Measurements from ENCODE around the gene POU2F2.

POU2F2 gene

DNA sequence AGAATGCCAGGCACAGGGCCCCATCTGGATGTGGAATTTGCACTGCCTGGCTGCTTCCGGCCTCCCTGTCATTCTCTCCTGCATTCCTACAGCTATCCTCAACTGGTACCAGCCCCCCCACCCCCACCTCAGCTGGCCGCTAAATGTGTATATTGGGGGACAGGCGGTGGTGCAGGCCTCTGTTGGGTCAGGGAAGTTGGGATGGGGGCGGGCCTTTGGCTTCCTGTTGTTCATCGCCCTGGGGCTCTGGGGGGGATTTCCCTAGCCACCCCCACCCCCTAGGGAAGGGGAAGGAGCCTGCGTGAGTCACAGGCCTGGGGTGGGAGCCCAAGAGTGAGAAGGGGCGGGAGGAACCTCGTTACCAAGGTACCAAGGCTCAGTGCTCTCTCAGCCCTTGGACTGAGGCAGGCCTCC, 10.6 kb downstream of the POU2F2 start:
- H3K27me3 ChIP-seq (ENCODE audit: low read depth, low read length), result no peaks in the 10 kb centered on the region
- no peak overlapping the region for H3K4me3 ChIP-seq (ENCODE audit: low read depth in 1 of 2, low read length in 2 of 2)
- no peaks in the 10 kb centered on the region for H3K9me3 ChIP-seq (ENCODE audit: control insufficient read depth in 1 of 2, low read length in 2 of 2)
- no peaks in the 10 kb centered on the region for H3K36me3 ChIP-seq (ENCODE audit: control insufficient read depth in 1 of 2, insufficient read depth in 2 of 2, low read length in 2 of 2)
- H3K4me1 ChIP-seq (ENCODE audit: control insufficient read depth in 1 of 2, insufficient read depth in 2 of 2, low read length in 2 of 2), result no peaks in the 10 kb centered on the region
- H3K27ac ChIP-seq (ENCODE audit: low read length), result no peak overlapping the region

DNA sequence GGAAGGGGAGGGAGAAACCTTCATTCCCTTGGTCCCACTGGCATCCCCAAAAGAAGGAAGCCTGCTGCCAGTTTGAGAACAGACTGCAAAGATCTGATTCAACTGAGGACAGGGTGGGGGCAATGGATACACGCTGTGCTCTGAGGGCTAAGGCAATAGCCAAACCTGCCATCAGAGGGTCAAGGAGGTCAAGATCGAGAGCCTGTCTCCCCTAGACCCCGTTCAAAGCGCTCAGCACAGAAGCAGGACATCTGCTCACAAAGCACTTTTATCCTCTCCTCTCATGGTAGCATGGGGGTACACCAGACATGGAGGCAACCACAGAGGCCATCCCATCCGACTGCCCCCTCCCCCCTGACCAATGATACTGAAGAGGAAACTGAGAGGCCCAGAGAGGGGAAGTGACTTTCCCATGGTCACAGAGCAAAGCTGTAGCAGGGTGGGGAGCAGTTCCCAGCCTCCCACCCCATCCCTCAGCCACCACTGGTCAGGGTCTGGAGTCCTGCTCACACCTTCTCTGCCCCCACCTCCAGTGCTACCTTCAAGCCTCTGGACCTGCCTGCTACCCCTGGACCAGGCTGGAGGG, 11.1 kb downstream of the POU2F2 start:
- Histone ChIP-seq H3K4me3 (ENCODE audit: low read depth in 1 of 2, low read length in 2 of 2) (no peak overlapping the region), H3K4me1 (ENCODE audit: control insufficient read depth in 1 of 2, insufficient read depth in 2 of 2, low read length in 2 of 2) (no peaks in the 10 kb centered on the region), H3K36me3 (ENCODE audit: control insufficient read depth in 1 of 2, insufficient read depth in 2 of 2, low read length in 2 of 2) (no peaks in the 10 kb centered on the region), H3K9me3 (ENCODE audit: control insufficient read depth in 1 of 2, low read length in 2 of 2) (no peaks in the 10 kb centered on the region), H3K27me3 (ENCODE audit: low read depth, low read length) (no peaks in the 10 kb centered on the region), H3K27ac (ENCODE audit: low read length) (no peak overlapping the region)

DNA sequence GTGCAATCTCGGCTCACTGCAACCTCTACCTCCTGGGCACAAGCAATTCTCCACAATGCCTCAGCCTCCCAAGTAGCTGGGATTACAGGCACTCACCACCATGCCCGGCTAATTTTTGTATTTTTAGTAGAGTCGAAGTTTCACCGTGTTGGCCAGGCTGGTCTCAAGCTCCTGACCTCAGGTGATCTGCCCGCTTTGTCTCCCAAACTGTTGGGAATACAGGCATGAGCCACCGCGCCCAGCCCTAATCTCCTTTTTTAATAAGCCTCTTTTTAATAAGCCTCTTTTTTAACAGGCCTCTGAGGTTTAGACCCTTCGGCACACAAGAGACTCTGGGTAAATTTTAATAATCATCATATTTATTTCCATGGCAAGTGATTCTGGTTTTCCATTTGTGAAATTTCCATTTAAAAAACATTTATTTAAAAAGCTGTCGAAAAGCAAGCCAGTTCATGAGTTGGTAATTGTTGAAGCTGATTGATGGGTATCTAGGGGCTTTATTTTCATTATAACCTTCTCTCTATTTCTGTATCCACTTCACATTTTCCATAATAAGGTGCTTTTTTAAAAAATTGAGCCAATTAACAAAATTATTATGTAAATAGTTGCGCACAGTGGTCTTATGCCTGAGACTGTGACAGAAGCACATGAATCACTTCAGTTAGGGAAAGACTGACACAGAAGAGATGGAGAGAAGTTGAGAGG, 11.8 kb downstream of the POU2F2 start:
- Histone ChIP-seq H3K27me3 (ENCODE audit: low read depth, low read length) (no peaks in the 10 kb centered on the region), H3K36me3 (ENCODE audit: control insufficient read depth in 1 of 2, insufficient read depth in 2 of 2, low read length in 2 of 2) (no peaks in the 10 kb centered on the region), H3K4me1 (ENCODE audit: control insufficient read depth in 1 of 2, insufficient read depth in 2 of 2, low read length in 2 of 2) (no peaks in the 10 kb centered on the region), H3K27ac (ENCODE audit: low read length) (no peak overlapping the region), H3K4me3 (ENCODE audit: low read depth in 1 of 2, low read length in 2 of 2) (no peak overlapping the region), H3K9me3 (ENCODE audit: control insufficient read depth in 1 of 2, low read length in 2 of 2) (no peaks in the 10 kb centered on the region)

DNA sequence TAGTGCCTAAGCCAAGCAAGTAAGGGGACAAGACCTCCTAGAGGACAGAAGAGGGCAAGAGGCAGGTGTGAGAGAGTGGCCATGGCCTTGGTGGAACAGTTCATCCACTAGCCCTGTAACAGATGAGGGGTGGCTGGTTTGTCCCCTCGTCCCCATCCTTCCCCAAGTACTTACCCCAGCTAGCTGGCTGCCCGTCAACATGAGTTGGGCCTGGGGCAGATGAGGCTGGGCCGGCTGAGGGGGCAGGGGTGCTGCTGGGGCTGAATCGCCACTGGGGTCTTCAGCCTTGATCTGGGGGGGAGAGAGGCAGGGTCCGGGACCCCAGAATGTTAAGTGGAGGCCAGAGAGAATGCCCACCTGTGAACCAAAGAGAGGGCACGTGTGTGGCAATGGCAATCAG, 15.2 kb downstream of the POU2F2 start:
- no peak overlapping the region for H3K27ac ChIP-seq (ENCODE audit: low read length)
- H3K36me3 ChIP-seq (ENCODE audit: control insufficient read depth in 1 of 2, insufficient read depth in 2 of 2, low read length in 2 of 2), result no peaks in the 10 kb centered on the region
- peaks cover 6 to 8% of the 10 kb centered on the region in 2 donors for H3K4me1 ChIP-seq (ENCODE audit: control insufficient read depth in 1 of 2, insufficient read depth in 2 of 2, low read length in 2 of 2)

DNA sequence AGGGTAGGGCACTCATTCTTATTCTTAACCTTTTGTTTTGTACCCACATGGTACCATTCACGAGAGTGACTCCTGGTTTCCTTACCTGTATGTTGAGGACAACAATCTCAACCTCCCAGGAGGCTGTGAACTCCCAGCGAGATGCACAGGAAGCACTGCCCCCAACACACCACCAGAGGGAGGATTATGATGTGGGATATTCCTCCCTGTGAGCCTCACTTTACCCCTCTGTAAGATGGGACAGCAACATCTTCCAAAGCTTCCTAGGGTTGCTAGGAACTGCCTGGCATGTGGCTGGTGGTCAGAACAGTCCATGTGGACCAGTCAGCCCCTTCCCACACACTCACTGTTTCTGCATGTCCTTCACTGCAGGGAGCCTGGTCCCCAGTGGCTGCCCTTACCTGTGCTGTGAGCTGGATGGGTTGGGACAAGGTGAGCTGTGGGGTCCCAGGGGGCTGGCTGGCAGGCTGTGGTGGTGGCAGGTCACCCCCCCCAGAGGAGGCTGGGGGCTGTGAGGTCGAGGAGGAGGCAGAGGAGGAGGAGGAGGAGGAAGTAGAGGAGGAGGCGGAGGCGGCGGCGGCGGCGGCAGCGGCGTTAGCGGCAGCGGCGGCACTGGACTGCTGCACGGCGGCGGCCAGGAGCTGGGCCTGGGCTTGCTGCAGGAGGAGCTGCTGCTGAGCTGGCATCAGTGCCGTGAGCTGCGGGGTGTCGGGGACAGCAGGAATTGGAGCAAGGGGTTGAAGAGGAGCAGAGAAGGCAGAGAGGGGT, 15.8 kb downstream of the POU2F2 start:
- Histone ChIP-seq H3K27ac (ENCODE audit: low read length) (no peak overlapping the region), H3K9me3 (ENCODE audit: control insufficient read depth in 1 of 2, low read length in 2 of 2) (no peaks in the 10 kb centered on the region), H3K4me1 (ENCODE audit: control insufficient read depth in 1 of 2, insufficient read depth in 2 of 2, low read length in 2 of 2) (peaks cover 6 to 8% of the 10 kb centered on the region in 2 donors), H3K4me3 (ENCODE audit: low read depth in 1 of 2, low read length in 2 of 2) (no peak overlapping the region), H3K36me3 (ENCODE audit: control insufficient read depth in 1 of 2, insufficient read depth in 2 of 2, low read length in 2 of 2) (no peaks in the 10 kb centered on the region), H3K27me3 (ENCODE audit: low read depth, low read length) (no peaks in the 10 kb centered on the region)

More for the DNA sequence above, 15.2 kb downstream of the POU2F2 start:
- no peak overlapping the region for H3K4me3 ChIP-seq (ENCODE audit: low read depth in 1 of 2, low read length in 2 of 2)
- H3K27me3 ChIP-seq (ENCODE audit: low read depth, low read length), result no peaks in the 10 kb centered on the region
- H3K9me3 ChIP-seq (ENCODE audit: control insufficient read depth in 1 of 2, low read length in 2 of 2), result no peaks in the 10 kb centered on the region

DNA sequence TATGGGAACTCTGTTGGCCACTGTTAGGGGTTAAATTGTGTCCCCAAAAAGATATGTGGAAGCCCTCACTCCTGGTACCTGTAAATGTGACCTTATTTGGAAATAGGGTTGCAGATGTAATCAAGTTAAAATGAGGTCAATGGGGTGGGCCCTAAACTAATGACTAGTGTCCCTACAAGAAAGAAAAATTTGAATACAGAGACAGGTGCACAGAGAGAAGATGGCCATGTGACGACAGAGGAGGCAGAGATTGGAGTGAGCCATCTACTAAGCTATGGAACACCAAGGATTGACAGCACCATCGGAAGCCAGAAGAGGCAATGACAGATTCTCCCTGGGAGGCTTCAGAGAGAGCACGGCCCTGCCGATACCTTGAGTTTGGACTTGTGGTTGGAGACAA, 16.5 kb downstream of the POU2F2 start:
- Histone ChIP-seq H3K27ac (ENCODE audit: low read length) (no peak overlapping the region), H3K27me3 (ENCODE audit: low read depth, low read length) (no peaks in the 10 kb centered on the region), H3K9me3 (ENCODE audit: control insufficient read depth in 1 of 2, low read length in 2 of 2) (no peaks in the 10 kb centered on the region), H3K36me3 (ENCODE audit: control insufficient read depth in 1 of 2, insufficient read depth in 2 of 2, low read length in 2 of 2) (no peaks in the 10 kb centered on the region), H3K4me1 (ENCODE audit: control insufficient read depth in 1 of 2, insufficient read depth in 2 of 2, low read length in 2 of 2) (peaks cover 6 to 8% of the 10 kb centered on the region in 2 donors), H3K4me3 (ENCODE audit: low read depth in 1 of 2, low read length in 2 of 2) (no peak overlapping the region)

DNA sequence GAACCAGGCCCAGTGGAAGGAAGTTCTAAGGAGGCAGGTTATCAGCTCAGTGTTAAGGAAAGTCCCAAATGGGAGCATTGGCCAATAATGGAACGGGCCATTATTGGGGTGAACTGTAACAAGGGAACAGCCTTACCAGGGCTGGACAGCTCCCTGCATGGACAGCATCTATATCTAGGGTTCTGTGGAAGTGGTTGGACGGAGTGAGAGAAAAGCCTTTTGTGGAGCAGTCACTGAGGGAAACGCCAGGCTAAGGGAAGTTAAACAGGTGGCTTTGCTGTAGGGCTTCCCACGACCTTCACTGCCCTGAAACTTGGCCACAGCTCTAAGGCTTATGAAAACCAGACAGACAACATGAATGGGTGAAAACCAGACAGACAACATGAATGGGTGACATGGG, 17.0 kb downstream of the POU2F2 start:
- Histone ChIP-seq H3K27me3 (ENCODE audit: low read depth, low read length) (no peaks in the 10 kb centered on the region), H3K4me1 (ENCODE audit: control insufficient read depth in 1 of 2, insufficient read depth in 2 of 2, low read length in 2 of 2) (peaks cover 6 to 8% of the 10 kb centered on the region in 2 donors), H3K9me3 (ENCODE audit: control insufficient read depth in 1 of 2, low read length in 2 of 2) (no peaks in the 10 kb centered on the region), H3K4me3 (ENCODE audit: low read depth in 1 of 2, low read length in 2 of 2) (no peak overlapping the region), H3K27ac (ENCODE audit: low read length) (no peak overlapping the region), H3K36me3 (ENCODE audit: control insufficient read depth in 1 of 2, insufficient read depth in 2 of 2, low read length in 2 of 2) (no peaks in the 10 kb centered on the region)

DNA sequence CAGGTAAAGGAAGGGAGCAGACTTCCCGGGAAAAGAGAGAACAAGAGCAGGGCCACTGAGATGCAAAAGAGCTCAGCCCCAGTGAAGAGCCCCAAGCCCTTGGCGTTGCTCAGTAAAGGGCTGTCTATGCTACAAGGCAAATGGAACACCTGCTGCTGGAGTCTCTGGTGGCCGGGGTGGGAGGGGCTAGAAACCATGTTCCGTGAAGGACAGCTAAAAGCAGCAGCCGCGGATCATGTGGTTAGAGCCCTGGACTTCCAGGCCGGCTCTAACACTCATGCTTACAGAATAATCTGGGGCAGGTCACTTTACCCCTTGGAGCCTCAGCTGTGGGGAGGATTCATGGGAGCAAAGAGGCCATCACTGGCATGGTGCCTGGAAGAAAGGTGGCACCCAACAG, 17.8 kb downstream of the POU2F2 start:
- Histone ChIP-seq H3K9me3 (ENCODE audit: control insufficient read depth in 1 of 2, low read length in 2 of 2) (no peaks in the 10 kb centered on the region), H3K27me3 (ENCODE audit: low read depth, low read length) (no peaks in the 10 kb centered on the region), H3K4me3 (ENCODE audit: low read depth in 1 of 2, low read length in 2 of 2) (no peak overlapping the region), H3K36me3 (ENCODE audit: control insufficient read depth in 1 of 2, insufficient read depth in 2 of 2, low read length in 2 of 2) (no peaks in the 10 kb centered on the region), H3K27ac (ENCODE audit: low read length) (peak overlapping the region; percentile 56), H3K4me1 (ENCODE audit: control insufficient read depth in 1 of 2, insufficient read depth in 2 of 2, low read length in 2 of 2) (peaks cover 6 to 8% of the 10 kb centered on the region in 2 donors)

DNA sequence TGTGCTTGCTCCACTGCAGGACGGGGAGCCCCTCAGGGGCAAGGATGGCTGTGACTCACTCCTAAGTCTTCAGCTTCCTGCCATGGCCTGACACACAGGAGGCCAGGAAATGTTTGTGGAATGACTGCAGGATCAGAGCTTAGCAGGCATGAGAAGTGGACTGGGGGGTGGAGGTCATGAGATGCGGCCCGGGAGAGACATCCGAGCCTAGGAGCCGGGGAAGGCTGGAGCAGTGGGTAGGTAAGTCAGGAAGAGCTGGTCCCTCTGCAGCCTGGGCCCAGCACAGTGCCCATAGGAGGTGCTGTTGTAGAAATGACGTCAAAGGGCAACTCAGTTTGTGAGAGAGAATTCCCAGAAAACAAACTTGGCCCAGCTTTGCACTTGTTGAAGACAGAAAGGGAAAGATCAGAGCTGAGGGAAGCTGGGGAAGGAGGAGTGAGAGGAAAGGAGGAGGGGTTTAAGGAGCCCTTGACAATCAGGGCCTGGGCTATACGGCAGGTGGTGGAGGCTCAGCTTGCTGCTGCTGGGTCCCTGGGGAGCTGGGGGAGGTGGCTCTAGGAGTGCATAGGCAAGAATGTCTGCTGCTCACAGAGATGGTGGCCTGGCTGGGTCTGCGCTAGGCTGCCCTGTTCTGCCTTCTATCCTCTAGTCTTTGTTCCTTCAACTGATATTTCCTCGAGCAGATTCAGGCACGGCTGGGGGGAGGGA, 18.5 kb downstream of the POU2F2 start:
- H3K27ac ChIP-seq (ENCODE audit: low read length), result peak overlapping the region; percentile 56
- no peak overlapping the region for H3K4me3 ChIP-seq (ENCODE audit: low read depth in 1 of 2, low read length in 2 of 2)
- H3K9me3 ChIP-seq (ENCODE audit: control insufficient read depth in 1 of 2, low read length in 2 of 2), result no peaks in the 10 kb centered on the region
- no peaks in the 10 kb centered on the region for H3K27me3 ChIP-seq (ENCODE audit: low read depth, low read length)
- no peaks in the 10 kb centered on the region for H3K36me3 ChIP-seq (ENCODE audit: control insufficient read depth in 1 of 2, insufficient read depth in 2 of 2, low read length in 2 of 2)
- peaks cover 6 to 8% of the 10 kb centered on the region in 2 donors for H3K4me1 ChIP-seq (ENCODE audit: control insufficient read depth in 1 of 2, insufficient read depth in 2 of 2, low read length in 2 of 2)

DNA sequence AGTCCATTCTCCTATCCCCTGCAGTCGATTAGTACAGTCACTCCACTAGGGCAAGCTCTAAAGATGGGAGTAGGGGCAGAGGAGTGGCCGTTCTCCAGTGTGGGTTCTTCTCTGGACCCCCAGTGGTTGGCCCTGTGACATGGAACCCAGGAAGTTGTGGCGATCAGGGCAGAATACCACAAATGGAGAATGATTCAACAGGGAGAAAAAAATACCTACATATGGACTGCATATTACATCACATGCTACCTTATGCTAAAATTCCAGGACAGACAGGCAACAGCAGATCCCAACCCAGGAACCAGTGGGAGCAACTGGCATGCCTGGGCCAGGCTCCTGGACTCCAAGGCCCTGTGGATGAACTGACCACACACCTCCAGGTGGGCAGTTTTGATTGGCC, 20.4 kb downstream of the POU2F2 start:
- Histone ChIP-seq H3K27me3 (ENCODE audit: low read depth, low read length) (no peaks in the 10 kb centered on the region), H3K4me3 (ENCODE audit: low read depth in 1 of 2, low read length in 2 of 2) (no peak overlapping the region), H3K4me1 (ENCODE audit: control insufficient read depth in 1 of 2, insufficient read depth in 2 of 2, low read length in 2 of 2) (peaks cover 6 to 8% of the 10 kb centered on the region in 2 donors), H3K36me3 (ENCODE audit: control insufficient read depth in 1 of 2, insufficient read depth in 2 of 2, low read length in 2 of 2) (no peaks in the 10 kb centered on the region), H3K27ac (ENCODE audit: low read length) (no peak overlapping the region), H3K9me3 (ENCODE audit: control insufficient read depth in 1 of 2, low read length in 2 of 2) (no peaks in the 10 kb centered on the region)

DNA sequence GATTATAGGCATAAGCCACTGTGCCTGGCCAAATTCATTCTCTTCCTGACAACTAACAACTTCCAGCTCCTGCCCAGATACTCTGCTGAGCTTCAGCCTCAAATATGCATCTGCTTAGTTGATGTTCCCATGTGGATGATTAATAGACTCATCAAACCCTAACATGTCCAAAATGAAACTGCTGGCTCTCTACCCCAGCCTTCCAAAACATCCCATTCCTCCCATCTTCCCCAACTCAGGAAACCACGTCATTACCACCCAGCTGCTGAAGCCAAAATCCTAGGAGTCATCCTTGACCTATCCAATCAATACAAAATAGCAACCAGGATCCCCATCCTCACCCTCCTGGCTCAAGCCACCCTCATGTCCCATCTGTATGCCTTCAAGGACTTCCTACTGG, 20.9 kb downstream of the POU2F2 start:
- Histone ChIP-seq H3K36me3 (ENCODE audit: control insufficient read depth in 1 of 2, insufficient read depth in 2 of 2, low read length in 2 of 2) (no peaks in the 10 kb centered on the region), H3K4me3 (ENCODE audit: low read depth in 1 of 2, low read length in 2 of 2) (no peak overlapping the region), H3K9me3 (ENCODE audit: control insufficient read depth in 1 of 2, low read length in 2 of 2) (no peaks in the 10 kb centered on the region), H3K4me1 (ENCODE audit: control insufficient read depth in 1 of 2, insufficient read depth in 2 of 2, low read length in 2 of 2) (peaks cover 6 to 8% of the 10 kb centered on the region in 2 donors), H3K27me3 (ENCODE audit: low read depth, low read length) (no peaks in the 10 kb centered on the region), H3K27ac (ENCODE audit: low read length) (no peak overlapping the region)
